ENCODE results near the gene CDC37L1. TPM values are rescaled to one million over a fixed set of nuclear protein-coding genes. Genes with fewer than 3 reads are reported as not detected.

CDC37L1 gene
- polyA plus RNA-seq, 1 experiment = 13.4 TPM

GRCh38 chr9:4674783-4675182 lies 4.6 kb upstream of the CDC37L1 start:
- DNase-seq (ENCODE audit: low read depth, low spot score) = peak; percentile 85
- no peak for TF ChIP-seq CTCF (IDR thresholded peaks at IDR 0.05; ENCODE audit: low read depth, low read length)
- CTCF ChIA-PET = interaction anchor here (1.0 kb wide), 1 partner anchor 75 kb away, joined by 3 read pairs; no protein-coding TSS in a partner anchor
- POLR2A ChIA-PET = no interaction called here
- no peaks in the 10 kb centered on the region; the same call in 1 of the 2 replicates for H3K9me3 ChIP-seq (ENCODE audit: control insufficient read depth, insufficient read depth, low read length)
- H3K27me3 ChIP-seq (ENCODE audit: control insufficient read depth, insufficient read depth, low read length) = no peaks in the 10 kb centered on the region
- H3K4me3 ChIP-seq (ENCODE audit: low read depth, low read length) = no peak overlapping the region
- peak overlapping the region; percentile 63 for H3K27ac ChIP-seq (ENCODE audit: low read depth, low read length)

DNA sequence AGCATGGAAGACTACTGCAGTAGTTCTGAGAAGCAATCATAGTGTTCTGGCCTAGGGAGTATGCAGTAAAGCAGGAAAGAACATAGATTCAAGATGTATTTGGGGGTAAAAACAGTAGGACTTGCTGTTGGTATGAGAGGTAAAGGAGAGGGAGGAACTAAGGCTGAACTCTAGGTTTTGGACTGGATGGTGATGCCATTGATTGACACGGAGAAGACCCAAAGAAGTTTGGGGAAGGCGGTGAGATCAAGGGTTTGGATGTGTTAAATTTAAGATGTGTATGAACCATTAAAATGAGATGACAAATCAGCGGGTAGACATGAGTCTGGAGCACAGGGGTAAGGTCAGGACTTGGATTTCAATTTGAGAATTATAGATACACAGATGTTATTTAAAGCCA lies 2.0 kb upstream of the CDC37L1 start:
- DNase-seq (ENCODE audit: low read depth, low spot score) = no peak
- Histone ChIP-seq H3K27ac (ENCODE audit: low read depth, low read length) (no peak overlapping the region), H3K27me3 (ENCODE audit: control insufficient read depth, insufficient read depth, low read length) (no peaks in the 10 kb centered on the region), H3K4me3 (ENCODE audit: low read depth, low read length) (no peak overlapping the region), H3K9me3 (ENCODE audit: control insufficient read depth, insufficient read depth, low read length) (no peaks in the 10 kb centered on the region; the same call in 1 of the 2 replicates)
- POLR2A ChIA-PET = interaction anchor here (0.7 kb wide), 2 partner anchors 39 to 1481 kb away, joined by 4 to 5 read pairs; no protein-coding TSS in a partner anchor
- no peak for TF ChIP-seq CTCF (IDR thresholded peaks at IDR 0.05; ENCODE audit: low read depth, low read length)
- CTCF ChIA-PET = interaction anchor here (0.6 kb wide), 1 partner anchor 1817 kb away, joined by 3 read pairs; no protein-coding TSS in a partner anchor

GRCh38 chr9:4678679-4679267 lies 596 bp upstream of the CDC37L1 start:
- ChIA-PET POLR2A (interaction anchor here (0.8 to 1.0 kb wide), 4 partner anchors 12 to 306 kb away, joined by 3 read pairs; partner anchors contain the start of genes JAK2, PLPP6 and SPATA6L), CTCF (interaction anchor here (0.7 to 1.0 kb wide), 2 partner anchors 22 to 62 kb away, joined by 3 read pairs; no protein-coding TSS in a partner anchor)
- Histone ChIP-seq H3K27ac (ENCODE audit: low read depth, low read length) (peak overlapping the region; percentile 93), H3K27me3 (ENCODE audit: control insufficient read depth, insufficient read depth, low read length) (no peaks in the 10 kb centered on the region), H3K4me3 (ENCODE audit: low read depth, low read length) (peak overlapping the region; percentile 89), H3K9me3 (ENCODE audit: control insufficient read depth, insufficient read depth, low read length) (no peaks in the 10 kb centered on the region; the same call in 1 of the 2 replicates)
- no peak for TF ChIP-seq CTCF (IDR thresholded peaks at IDR 0.05; ENCODE audit: low read depth, low read length)
- no peak for DNase-seq (ENCODE audit: low read depth, low spot score)

DNA sequence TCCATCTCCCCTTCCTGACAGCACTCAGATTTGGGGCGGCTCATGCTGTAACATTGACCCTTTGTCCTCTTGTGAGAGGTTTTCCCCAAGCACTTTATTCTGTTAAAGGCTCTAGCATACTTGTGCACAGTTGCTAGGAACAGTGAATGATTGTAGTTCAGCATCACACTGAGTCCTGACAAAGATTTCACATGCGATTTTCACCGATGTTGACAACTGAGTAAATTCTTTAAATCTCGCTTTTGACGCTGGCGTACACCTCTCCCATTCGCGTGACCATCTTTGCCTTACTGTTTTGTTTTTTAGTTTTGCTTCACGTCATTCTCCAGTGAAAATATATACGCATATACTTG lies 780 bp downstream of the CDC37L1 start:
- H3K27me3 ChIP-seq (ENCODE audit: control insufficient read depth, insufficient read depth, low read length) = no peaks in the 10 kb centered on the region
- CTCF ChIA-PET = no interaction called here
- H3K27ac ChIP-seq (ENCODE audit: low read depth, low read length) = peak overlapping the region; percentile 93
- no peak for TF ChIP-seq CTCF (IDR thresholded peaks at IDR 0.05; ENCODE audit: low read depth, low read length)
- DNase-seq (ENCODE audit: low read depth, low spot score) = no peak
- no peaks in the 10 kb centered on the region; the same call in 1 of the 2 replicates for H3K9me3 ChIP-seq (ENCODE audit: control insufficient read depth, insufficient read depth, low read length)
- POLR2A ChIA-PET = no interaction called here
- H3K4me3 ChIP-seq (ENCODE audit: low read depth, low read length) = peak overlapping the region; percentile 89

DNA sequence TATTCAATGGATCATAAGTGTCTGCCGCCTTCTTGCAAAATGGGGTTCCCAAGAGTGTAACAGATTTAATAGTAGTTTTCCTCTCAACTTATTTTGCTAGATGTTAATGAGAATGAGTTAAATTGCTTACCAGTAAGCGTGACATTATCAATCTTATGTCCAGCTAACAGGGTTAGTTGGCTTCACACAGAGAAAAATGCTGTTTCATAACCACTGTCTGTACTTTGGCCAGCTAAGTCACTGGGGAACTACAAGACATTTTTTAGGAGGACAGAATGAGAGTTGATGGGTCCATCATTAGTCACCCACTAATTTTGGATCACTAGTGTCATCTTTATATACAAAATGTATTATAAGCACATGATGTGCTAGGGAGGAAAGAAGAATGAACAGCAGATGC lies 1.4 kb downstream of the CDC37L1 start:
- TF ChIP-seq CTCF (IDR thresholded peaks at IDR 0.05; ENCODE audit: low read depth, low read length) = no peak
- no peak for DNase-seq (ENCODE audit: low read depth, low spot score)

More for the DNA sequence above, 1.4 kb downstream of the CDC37L1 start:
- CTCF ChIA-PET = interaction anchor here (0.6 to 1.0 kb wide), 2 partner anchors 19 to 279 kb away, joined by 3 to 4 read pairs; no protein-coding TSS in a partner anchor
- Histone ChIP-seq H3K4me3 (ENCODE audit: low read depth, low read length) (peak overlapping the region; percentile 89), H3K9me3 (ENCODE audit: control insufficient read depth, insufficient read depth, low read length) (no peaks in the 10 kb centered on the region; the same call in 1 of the 2 replicates), H3K27ac (ENCODE audit: low read depth, low read length) (no peak overlapping the region), H3K27me3 (ENCODE audit: control insufficient read depth, insufficient read depth, low read length) (no peaks in the 10 kb centered on the region)
- POLR2A ChIA-PET = no interaction called here

All from AG04450 (cell line).